BE2C (cell line): Measurements from ENCODE around the gene MOGAT2.

ENCODE experiments used
- DNase-seq: peaks from one replicate; pipeline ENCODE4 v3.0.0-alpha.2; 2020
- H3K27me3 ChIP-seq: fragments of 250-450 bp; sonication (Bioruptor Pico); 2 replicates; pipeline ENCODE4 v1.5.1; 2020; ENCODE audit warnings: mild to moderate bottlenecking
- H3K36me3 ChIP-seq: fragments of 250-450 bp; sonication (Bioruptor Pico); 2 replicates; pipeline ENCODE4 v1.5.1; 2020; ENCODE audit warnings: mild to moderate bottlenecking
- H3K4me1 ChIP-seq: fragments of 250-450 bp; sonication (Bioruptor Pico); 2 replicates; pipeline ENCODE4 v1.5.1; 2020
- H3K4me3 ChIP-seq: 2 replicates; pipeline ENCODE4 v1.5.1; 2011; ENCODE audit warnings: low read depth, low read length
- H3K9me3 ChIP-seq: fragments of 250-450 bp; sonication (Bioruptor Pico); 2 replicates; pipeline ENCODE4 v1.5.1; 2020
- TF ChIP-seq, protein P1 (sequence below): IDR thresholded peaks from 2 replicates; pipeline ENCODE4 v1.5.1; 2012; ENCODE audit warnings: mild to moderate bottlenecking, low read depth, low read length

MOGAT2 gene

DNA sequence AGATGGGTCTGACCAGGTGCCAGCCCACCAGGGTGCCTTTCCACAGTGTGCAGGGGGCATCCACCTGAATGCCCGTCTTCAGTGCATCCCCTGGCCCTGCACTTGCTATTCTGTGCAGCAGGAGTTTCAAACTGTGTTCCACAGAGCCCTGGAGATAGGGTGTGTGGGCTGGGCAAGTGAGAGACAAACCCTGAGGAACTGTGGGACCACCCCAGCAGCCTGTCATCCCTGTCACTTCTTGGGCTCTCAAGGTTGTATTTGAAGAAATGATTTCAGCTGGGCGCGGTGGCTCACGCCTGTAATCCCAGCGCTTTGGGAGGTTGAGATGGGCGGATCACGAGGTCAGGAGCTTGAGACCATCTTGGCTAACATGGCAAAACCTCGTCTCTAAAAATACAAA is 44.5 kb downstream of the MOGAT2 start:
- H3K4me3 ChIP-seq = no peak overlapping the region
- TF ChIP-seq, protein P1, sequence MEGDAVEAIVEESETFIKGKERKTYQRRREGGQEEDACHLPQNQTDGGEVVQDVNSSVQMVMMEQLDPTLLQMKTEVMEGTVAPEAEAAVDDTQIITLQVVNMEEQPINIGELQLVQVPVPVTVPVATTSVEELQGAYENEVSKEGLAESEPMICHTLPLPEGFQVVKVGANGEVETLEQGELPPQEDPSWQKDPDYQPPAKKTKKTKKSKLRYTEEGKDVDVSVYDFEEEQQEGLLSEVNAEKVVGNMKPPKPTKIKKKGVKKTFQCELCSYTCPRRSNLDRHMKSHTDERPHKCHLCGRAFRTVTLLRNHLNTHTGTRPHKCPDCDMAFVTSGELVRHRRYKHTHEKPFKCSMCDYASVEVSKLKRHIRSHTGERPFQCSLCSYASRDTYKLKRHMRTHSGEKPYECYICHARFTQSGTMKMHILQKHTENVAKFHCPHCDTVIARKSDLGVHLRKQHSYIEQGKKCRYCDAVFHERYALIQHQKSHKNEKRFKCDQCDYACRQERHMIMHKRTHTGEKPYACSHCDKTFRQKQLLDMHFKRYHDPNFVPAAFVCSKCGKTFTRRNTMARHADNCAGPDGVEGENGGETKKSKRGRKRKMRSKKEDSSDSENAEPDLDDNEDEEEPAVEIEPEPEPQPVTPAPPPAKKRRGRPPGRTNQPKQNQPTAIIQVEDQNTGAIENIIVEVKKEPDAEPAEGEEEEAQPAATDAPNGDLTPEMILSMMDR = no peak
- DNase-seq = no peak
- H3K9me3 ChIP-seq = no peaks in the 10 kb centered on the region
- H3K4me1 ChIP-seq = no peaks in the 10 kb centered on the region
- no peaks in the 10 kb centered on the region for H3K36me3 ChIP-seq
- H3K27me3 ChIP-seq = no peaks in the 10 kb centered on the region

DNA sequence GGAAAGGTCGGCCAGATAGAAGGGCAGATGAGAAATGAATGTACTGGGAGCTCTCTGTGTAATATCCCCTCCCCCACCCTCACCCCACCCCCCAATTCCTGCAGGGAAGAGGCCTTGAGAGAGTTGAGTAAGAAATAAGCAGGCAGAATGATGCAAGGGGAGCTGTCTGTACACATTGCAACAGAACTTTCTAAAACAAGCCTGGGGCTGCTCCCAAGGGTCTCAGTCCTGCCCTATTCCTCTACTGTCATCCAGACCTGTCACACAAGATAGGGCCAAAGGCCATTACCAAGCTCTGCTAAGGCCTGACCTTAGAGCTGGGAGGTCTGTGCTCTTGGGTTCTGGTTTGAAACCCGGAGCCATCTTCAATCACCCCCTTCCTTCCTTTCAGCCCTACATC is 45.2 kb downstream of the MOGAT2 start:
- no peaks in the 10 kb centered on the region for H3K4me1 ChIP-seq
- H3K4me3 ChIP-seq = no peak overlapping the region
- no peaks in the 10 kb centered on the region for H3K9me3 ChIP-seq
- DNase-seq = no peak
- TF ChIP-seq, protein P1 = no peak
- H3K36me3 ChIP-seq = no peaks in the 10 kb centered on the region
- H3K27me3 ChIP-seq = no peaks in the 10 kb centered on the region

DNA sequence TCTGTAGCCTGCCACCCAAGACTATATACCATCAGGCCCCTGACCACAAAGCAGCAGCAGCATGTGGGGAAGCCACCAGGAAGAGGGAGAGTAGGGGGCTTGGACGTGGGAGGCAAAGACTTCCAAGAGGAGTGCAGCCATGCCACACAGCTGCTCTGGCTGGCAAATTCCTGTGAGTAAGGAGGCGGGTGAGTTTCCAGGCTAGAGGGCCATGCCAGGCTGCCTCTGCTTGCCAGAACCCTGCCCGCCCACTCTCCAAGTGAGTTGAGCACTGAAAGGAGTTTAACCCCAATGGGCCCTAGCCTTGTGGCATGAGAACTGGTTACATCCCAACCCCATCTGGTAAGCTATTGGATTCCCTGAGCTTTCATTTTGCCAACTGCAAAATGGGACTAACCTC is 46.2 kb downstream of the MOGAT2 start:
- DNase-seq = no peak

DNA sequence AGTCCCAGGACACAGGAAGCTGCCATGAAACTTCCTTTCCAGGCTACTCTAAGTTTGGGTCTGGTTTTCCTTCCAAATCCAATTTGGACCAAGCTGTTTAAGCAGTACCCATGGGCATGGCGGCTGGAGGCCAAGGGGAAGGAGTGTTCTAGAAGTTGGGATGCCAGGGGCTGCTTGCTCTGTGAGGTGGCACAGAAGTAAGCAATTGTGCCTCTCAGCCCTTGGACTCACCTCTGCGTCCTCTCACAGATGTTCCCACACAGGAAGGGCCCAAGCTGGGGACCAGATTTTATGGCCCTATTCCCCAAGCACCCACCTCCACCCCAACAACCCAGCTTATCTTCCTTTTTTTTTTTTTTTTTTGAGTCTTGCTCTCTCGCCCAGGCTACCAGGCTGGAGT is 47.5 kb downstream of the MOGAT2 start:
- TF ChIP-seq, protein P1 = no peak
- 0 out of 2 replicates have a peak, but pooled peaks cover 3% of the 10 kb centered on the region for H3K4me1 ChIP-seq

More for the DNA sequence above, 46.2 kb downstream of the MOGAT2 start:
- H3K36me3 ChIP-seq = no peaks in the 10 kb centered on the region
- H3K4me3 ChIP-seq = no peak overlapping the region
- H3K4me1 ChIP-seq = 0 out of 2 replicates have a peak, but pooled peaks cover 3% of the 10 kb centered on the region
- peaks cover 2% of the 10 kb centered on the region; the same call in 1 of the 2 replicates for H3K27me3 ChIP-seq
- H3K9me3 ChIP-seq = no peaks in the 10 kb centered on the region
- TF ChIP-seq, protein P1 = no peak

DNA sequence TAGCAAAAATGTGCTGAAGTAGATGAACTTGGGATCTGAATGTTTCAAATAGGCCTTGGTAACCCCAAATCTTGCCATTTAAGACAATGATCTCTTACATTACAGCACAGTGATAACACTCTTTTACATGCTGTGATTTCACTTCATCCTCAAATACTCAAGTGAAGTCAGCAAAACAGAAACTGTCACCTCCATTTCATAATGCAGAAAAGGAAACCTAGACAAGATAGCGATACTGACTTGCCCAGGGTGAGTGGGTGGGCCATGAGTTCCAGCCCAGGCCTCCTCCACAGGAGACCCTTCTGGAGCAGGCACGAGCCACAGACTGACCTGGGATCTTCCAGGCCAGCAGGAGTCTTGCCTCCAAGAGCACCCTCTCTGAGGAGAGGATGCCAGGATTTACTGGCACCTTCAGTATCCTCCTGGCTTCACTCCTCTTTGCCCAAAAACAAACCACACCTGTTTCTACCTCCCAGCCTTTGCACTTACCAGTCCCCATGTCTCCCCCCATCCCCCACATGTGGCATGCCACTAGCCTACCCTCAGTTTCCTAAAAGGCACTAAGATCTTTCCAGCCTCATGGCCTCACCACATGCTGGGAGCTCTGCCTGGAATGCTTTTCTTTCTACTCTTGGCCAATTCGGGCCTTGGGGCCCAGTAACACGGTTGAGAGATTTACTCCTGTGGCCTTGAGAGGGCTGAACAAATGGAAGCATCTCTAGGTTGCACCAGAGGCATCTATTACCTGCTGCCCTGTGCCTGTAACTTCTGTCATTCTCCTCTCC is 49.0 kb downstream of the MOGAT2 start:
- Histone ChIP-seq H3K4me3 (no peak overlapping the region), H3K36me3 (no peaks in the 10 kb centered on the region), H3K27me3 (peaks cover 7% of the 10 kb centered on the region; the same call in 1 of the 2 replicates), H3K4me1 (0 out of 2 replicates have a peak, but pooled peaks cover 3% of the 10 kb centered on the region), H3K9me3 (no peaks in the 10 kb centered on the region)
- no peak for DNase-seq
- TF ChIP-seq, protein P1 = no peak

More for the DNA sequence above, 47.5 kb downstream of the MOGAT2 start:
- H3K27me3 ChIP-seq = peaks cover 7% of the 10 kb centered on the region; the same call in 1 of the 2 replicates
- no peaks in the 10 kb centered on the region for H3K36me3 ChIP-seq
- H3K4me3 ChIP-seq = no peak overlapping the region
- no peak for DNase-seq
- no peaks in the 10 kb centered on the region for H3K9me3 ChIP-seq

DNA sequence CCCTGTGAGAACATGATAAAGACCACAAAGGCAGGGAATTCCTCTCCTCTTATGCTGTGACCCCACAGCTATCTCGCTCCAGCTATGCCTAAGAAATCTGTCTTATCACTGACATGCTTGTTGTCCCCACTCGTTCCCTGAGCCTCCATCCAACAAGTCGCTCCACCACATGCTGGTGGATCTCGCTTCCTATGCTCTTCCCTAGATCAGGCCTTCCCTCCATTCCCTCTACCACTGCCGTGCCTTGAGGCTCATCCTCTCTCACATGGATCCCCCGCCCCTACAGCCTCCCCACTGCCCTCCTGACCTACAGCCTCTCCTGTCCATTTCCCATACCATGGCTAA is 49.6 kb downstream of the MOGAT2 start:
- Histone ChIP-seq H3K9me3 (no peaks in the 10 kb centered on the region), H3K4me1 (0 out of 2 replicates have a peak, but pooled peaks cover 3% of the 10 kb centered on the region), H3K27me3 (peaks cover 7% of the 10 kb centered on the region; the same call in 1 of the 2 replicates), H3K4me3 (no peak overlapping the region), H3K36me3 (no peaks in the 10 kb centered on the region)
- DNase-seq = no peak
- TF ChIP-seq, protein P1 = no peak
